Amygdala (tissue), 56 donors: Measurements from ENCODE around the gene TMEM95.

Experiments
- DNase-seq, 56 donors: peaks; one replicate each; lab custom pipeline; 2025; lab: John Stamatoyannopoulos, UW

Gene TMEM95, protein sequence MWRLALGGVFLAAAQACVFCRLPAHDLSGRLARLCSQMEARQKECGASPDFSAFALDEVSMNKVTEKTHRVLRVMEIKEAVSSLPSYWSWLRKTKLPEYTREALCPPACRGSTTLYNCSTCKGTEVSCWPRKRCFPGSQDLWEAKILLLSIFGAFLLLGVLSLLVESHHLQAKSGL

DNA sequence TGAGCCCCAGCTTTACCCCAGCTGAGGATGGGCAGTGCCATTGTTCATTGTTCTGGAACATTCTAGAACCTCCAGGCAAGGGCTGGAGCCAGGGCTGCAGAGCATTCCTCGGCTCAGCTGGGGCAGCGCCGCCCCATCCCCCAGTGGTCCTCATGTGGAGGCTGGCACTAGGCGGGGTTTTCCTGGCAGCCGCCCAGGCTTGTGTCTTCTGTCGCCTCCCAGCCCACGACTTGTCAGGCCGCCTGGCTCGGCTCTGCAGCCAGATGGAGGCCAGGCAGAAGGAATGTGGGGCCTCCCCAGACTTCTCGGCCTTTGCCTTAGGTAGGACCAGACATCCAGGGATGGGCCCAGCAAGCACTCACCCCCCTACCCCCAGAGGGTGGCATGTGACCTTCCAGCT, at the start of gene TMEM95:
Gene TMEM95, plus strand, starts transcription at position 104 of the 400 bp plus-strand sequence. Its CDS starts 49 bp downstream, at position 153.
- peak in 49 of 56 donors; percentile 18 to 97 (median 62) for DNase-seq

DNA sequence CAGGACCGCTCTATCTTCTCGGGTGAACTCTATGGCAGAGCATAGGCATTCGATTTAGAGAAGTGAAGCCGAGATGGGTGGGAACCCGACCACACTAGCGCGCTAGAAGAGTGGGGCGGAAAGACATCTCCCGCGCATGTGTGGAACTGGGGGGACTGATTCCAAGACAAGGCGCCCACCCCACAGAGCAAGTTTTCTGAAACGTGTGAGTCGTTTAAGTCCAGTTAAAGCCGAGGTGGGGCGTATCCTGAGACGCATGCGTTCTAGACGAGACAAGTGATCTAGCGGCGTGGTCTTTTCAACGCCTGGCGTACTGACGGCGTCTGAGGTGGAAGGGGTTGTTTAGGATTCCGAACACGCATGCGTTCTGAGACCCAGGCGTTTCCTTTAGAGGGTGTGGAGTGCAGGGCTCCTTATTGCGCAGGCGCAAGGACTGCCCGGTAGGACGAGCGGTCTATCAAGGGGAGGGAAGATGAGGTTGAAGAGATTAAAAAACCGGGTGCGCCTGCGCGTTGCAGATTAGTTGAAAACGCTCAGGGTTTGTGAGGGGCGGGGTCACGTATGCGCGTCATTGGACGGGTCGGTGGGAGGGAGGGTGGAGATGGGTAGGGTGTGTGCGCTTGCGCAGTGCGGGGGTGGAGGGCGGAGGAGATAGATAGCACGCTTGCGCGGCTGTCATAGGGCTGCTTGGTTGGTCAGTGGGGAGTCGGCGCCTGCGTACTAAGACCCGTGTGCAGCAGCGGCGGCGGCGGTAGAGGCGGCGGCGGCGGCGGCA, 47.9 kb upstream of the TMEM95 start, which contains the start of gene EIF5A:
Gene EIF5A, plus strand, starts transcription at position 718 of the 775 bp plus-strand sequence. CDS start 2,008 bp downstream, outside the sequence.
- DNase-seq = peak; percentile 69 to 100 (median 99)

DNA sequence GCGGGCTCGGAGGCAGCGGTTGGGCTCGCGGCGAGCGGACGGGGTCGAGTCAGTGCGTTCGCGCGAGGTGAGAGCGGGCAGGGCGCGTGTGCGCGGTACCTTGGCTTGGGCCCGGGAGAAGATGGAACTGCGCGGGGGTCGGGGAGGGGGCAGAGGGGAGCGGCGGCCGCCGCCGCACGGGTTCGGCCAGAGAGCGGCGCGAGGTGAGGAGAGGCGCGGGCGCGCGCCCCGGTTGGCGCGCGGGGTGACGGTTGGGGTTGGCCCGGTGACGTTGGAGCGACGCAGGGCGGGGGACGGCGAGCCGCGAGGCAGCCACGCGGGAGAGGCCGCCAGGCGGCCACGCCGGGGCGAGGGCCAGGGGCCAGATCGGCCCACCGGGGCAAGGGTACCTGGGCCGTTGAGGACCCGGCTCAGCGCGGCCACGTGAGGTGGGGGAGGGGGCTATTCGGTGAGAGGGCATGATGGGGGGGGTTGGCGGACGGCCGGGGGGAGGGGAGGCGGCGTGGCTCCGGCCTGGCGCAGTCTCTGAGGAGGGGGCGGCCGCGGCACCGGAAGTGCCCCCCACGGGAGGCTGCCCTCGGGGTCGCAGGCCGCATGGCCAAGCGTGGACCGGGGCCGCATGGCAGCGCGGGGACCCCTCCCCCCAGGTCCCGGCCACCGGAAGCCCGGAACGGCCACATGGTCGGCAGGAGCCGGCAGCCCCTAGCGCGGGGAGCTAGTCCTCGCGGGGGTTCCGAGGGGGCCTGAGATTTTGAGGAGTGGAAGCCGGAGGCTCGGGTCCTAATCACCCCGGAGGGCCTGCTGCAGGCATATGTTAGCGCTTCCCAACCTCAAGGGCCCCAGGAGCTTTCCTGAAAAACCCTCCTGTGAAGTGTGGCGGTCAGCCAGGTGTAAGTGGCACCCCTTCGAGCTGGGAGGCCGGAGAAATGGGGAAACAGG, 47.0 kb upstream of the TMEM95 start:
- DNase-seq = peak in 13 of 56 donors; percentile 24 to 69 (median 53)

DNA sequence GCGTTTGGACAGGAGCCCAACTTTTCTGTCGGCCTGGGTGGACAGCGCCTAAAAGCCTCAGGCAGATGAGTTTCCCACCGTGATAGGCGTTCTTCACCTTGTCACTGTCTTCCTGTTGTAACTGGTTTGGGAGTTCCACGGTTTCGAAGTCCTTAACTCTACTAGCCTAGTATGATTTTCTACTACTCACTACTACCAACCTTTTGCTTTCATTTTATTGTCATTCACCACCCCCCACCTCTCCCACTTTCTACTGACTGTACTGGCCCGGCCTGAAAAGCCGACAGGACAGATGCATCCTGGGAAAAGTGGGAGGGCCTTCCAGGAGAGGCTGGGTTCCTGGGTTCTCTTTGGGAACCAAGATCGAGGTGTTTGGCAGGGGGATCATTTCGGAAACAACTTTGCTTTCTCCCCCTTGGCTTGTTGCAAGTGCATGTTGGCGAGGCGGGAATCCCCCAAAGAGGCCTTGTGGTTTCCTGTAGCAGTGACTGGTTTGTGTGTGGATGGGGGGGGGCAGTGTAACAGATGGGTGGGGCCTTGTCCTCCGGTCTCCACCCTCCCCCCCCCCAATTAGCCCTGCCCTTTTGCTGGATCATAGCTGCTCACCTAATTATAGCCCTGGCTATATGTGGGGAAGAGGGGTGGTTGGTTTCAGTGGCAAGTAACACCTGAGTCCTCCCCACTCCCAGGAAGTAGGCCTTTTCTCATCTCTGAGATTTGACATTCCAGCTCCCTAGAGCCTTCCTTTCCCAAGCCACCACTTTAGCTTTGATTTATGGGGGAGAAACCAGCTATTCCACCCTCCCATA, 46.1 kb upstream of the TMEM95 start:
- peak in 32 of 56 donors; percentile 7 to 58 (median 31) for DNase-seq

DNA sequence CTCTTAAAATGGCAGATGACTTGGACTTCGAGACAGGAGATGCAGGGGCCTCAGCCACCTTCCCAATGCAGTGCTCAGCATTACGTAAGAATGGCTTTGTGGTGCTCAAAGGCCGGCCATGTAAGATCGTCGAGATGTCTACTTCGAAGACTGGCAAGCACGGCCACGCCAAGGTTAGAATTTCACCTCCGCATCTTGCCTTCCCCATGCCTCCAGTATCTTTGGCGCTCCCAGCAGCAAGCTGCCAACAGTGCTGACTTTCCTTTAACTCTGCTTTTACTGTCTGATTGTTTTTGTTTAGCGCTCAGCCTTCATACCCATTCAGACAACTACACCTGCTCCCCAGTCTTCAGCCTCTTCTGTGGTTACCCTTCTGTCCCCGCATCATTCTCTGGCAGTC, 45.3 kb upstream of the TMEM95 start:
- DNase-seq = no peak

DNA sequence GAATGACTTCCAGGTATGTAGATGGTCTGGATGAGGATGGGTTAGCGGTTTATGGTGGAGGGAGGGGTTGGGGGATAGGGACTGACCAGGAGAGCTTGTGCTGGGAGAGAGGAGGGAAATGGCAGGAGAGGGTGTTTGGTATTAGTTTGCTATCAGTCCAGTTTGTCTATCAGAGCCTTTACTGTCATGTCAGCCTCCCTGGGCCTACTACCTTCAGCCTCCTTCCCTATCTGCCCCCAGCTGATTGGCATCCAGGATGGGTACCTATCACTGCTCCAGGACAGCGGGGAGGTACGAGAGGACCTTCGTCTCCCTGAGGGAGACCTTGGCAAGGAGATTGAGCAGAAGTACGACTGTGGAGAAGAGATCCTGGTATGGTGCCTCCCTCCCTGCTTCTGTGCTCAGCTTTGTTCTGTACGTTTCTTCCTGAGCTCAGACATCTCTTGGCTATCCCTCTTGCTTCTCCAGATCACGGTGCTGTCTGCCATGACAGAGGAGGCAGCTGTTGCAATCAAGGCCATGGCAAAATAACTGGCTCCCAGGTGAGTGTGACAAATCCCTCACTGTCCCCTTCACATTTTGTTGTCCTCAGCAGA, 43.7 kb upstream of the TMEM95 start:
- DNase-seq = no peak

DNA sequence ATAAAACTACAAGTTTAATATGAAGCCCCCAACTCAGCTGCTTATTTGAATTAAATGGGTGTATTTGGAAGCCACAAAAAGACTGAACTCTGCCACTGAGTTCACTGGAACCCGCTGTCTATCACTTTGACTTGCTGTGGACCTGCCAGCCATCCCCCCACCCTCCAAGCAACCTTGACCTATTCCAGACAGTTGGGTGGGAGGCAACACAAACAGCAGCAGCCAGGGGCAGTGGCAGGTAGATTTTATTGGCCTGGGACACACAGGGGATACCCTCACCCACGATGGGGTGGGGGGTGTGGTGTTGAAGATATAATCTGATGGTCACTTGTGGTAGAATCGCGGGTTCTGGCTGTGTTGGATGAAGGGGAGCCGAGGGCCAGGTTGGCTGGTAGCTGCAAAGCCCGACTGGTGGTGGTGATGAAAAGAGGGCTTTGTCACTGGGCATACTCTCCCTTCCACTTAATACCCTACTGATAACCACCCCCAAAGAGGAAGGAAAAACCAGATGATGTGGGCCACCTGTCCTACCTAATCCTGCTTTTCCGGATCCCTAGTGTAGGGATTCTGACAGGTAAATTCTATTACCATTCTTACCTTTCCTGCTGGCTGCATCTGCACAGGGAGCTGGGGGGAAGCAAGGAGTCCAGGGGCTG, 42.4 kb upstream of the TMEM95 start:
- no peak for DNase-seq

DNA sequence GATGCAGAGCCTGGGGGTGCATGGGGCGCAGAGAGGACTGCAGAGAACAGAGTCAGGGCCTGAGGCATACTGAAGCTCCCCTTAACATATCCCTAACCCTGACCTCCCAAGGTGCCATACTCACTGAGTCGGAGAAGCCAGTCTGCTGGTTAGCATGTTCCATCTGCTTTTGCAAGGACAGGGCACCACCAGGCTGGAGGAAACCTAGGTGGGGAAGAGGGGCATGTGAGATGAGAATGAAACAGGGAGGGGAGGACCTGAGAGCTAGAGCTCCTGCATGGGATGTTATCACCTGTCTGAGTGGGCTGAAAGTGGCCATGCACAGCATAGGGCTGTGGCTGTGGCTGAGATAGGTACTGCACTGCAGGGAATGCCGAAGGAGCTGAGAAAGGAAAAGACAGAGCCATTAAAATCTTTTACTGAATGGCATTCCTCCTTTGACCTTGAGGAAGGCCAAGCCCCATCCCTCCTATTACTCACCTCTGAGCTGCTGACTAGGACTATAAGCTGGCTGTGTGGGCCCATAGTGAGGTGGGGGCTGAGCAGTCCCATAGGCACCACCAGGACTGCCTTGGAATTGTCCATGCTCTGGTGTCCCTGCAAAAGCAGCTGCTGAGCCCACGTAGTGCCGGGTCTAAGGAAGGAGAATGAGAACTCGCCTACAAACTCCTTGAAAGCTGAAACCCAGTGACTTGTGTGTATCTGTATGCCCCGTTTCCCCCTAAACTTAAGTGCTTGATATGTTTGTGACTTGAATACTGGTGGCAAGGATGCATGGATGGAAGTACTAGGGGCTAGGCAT, 41.7 kb upstream of the TMEM95 start:
- no peak for DNase-seq

DNA sequence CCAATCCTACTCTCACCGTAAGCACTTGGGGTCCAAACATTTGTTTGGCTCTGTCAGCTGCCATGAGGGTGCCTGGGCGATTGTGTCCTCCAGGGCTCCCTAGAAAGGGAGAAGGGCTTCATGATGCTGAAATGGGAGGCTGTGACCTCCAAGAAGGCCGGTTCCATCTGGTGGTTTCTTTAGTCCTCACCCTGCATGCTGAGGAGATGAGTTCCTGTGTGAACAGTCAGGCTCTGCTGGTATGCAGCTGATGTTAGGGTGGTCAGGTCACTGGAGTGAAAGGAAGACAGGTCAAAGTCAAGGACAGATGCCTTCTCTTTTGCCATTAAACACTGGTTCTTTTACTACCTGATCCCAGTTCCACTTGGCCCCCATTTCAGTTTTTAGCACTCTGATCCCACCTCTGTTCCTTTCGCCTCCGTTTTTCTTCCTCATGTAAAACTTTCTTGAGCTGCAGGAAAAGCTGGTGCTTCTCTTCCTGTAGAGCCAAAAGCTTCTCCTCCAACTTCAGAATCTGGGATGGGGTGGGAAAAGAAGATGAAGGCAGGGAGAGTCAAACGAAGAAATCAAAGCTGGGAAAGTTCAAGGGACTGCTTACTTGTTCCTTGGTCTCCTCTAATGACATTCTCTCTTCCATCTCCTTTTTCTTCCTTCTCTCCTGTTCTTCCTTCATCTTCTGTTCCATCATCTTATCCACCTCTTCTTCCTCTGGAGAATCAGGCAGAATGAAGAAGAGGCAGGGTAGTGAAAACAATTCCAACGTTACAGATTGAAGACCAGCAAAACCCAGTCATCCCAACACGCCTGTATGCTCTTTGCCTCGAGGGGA, 40.9 kb upstream of the TMEM95 start:
- no peak for DNase-seq

DNA sequence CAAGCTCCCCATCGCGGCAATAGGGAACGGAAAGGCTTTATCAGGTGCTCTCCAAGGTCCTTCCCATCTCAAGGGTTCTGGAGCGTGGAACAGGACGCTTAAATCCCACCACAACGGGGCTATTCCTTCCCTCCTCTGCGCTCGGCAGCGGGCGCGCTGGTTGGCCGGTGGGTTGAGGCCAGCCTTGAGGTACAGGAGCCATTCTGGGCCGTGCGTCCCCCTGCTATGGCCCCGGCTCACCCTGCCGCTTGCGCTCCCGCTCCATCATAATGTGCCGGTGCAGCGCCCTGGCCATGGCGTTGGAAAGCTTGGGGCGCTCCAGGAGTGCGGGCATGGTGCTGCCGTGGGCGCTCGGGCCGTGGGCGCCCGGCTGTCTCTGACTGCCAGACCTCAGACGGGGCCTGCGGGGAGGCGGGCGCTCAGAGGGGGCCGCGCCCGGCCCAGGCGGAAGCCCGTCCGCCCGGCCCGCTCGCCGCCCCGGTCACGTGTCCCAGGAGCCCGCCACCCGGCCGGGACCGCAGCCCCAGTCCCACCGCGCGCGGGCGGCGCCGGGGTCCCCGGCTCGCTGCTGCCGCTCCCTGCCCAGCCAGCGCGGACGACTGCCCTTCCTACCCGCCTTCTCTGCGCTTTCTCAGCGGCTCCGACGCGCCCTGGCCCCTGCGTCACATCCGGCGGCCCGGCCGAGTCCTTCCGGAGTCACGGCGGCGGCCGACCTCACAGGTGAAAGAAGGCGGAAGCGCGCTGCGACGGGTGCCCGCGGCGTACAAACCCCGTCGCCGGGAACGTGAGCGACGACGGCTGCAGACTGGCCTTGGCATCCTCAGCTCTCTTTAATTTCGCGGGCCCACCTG, 40.0 kb upstream of the TMEM95 start, which contains the start of gene GPS2:
Gene GPS2, minus strand, starts transcription at position 642 of the 851 bp plus-strand sequence. Its CDS starts 308 bp downstream, at position 334.
- DNase-seq = peak; percentile 21 to 94 (median 84)

DNA sequence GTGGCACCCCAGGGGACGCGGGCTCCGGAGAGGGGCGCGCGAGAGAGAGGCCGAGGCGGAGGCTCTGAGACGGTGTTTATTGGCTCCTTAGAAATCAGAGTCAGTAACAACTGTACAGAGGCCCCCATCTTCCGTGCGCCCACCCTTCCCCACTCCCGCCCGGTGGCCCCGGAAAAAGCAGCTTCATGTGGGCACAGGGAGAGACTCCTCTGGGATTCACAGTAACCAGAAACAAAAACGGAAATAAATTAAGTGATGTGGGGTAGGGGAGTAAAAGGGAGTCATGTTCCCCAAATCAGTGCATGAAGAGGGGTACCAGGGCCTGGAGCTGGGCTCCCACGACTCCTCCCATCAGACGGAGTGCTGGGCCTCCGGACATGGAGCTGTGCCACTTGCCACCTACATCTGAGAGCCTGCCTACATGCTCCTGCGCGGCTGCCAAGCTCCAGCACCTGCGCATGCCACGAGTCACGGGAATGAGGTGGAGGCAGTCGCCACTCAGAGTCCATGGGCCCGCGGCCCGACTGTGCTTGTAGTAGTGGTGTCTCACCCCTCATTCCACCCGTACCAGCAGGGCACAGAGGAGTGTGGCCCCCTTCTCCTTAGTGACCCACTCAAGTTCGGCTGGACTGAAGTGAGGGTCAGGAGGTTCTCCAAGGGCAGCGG, 39.3 kb upstream of the TMEM95 start:
- peak in 4 of 56 donors; percentile 9 to 33 (median 22) for DNase-seq

DNA sequence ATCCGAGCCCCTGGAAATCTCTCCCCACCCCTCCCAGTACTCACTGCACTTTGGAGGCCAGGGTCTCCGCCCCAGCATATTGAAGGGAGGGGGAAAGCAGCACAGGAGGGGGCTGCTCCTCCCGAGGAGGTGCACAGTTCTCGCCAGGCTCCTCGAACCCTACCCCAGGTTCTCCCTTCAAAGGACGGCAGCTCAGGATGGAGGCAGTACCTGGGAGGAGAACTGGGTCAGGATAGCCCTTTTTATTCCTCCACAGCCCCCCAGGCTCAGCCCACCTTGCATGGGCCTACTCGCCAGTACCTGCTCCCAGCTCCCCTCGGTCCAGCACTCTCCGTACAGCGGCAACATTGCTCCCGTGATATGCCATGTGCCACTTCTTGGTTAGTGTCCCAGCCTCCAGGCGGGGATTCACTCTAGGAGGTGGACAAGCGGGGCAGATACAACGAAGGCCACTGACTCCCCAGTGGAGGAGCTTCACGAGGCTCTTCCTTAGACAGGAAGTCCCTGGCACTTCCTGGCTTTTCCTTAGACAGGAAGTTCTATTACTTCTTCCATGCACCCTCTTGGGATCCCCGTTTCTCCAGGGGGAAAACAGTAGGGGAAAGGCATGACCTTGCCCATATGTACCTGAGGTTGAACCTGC, 37.7 kb upstream of the TMEM95 start:
- no peak for DNase-seq

DNA sequence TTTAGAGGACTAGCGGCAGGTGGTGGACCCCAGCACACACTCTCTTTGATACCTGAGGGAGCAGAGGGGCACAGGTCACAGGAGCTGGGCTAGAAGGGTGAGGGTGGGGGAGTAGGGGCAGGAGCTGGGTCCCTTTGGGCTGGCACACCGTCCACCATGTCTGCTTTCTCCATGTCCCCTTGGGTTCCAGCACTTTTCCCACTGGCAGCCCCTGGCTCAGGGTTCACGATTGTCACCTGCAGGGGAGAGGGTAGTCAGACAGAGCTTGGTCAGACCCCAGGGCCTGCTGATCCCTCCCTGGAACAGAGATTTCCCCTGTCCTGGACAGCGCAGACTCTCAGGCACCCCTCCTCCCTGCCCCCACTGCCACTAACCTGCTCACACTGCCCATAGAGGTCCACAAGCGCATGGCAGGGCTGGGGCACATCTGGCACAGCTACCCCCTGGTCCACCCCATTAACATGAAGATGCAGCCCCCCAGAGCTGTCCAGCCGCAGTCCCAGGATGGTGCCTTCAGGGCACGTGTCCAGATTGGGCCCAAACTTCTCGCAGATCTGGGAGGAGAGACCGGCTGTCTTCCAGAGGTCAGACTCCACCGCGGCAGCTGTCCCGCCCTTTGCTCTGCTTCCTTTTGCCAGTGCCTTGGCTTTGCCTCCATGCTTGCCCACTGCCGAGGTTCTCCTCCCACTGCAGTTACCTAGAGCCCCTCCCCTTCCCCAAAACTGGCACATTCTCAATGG, 36.7 kb upstream of the TMEM95 start:
- no peak for DNase-seq

DNA sequence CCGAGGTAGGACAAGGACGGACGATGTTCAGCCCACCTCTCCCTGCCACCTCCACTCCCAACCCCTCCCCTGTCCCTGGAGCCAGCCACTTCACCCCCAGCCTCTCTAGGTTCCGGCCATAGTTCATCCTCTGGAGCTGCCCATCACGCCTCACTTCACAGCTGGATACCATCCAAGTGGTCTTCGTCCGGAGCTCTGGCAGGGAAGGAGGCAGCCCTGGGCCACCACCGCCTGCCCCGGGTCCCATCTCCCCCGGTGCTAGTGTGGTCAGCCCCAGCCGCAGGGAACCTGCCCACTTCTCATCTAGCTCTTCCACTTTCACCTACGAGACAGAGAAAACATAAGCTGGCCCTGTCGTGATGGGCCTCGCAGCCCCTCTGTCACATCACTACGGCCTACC, 33.5 kb upstream of the TMEM95 start:
- DNase-seq = no peak
